GM18502 (cell line): ENCODE data around the gene LYSMD1.

Experiments used
- ATAC-seq: cut with Tn5 transposase; IDR thresholded peaks from one replicate; pipeline ENCODE4 v1.9.1; 2021; ENCODE audit warnings: mild to moderate bottlenecking; ENCODE audit not compliant: unreplicated experiment, poor library complexity

LYSMD1 gene

GRCh38 chr1:151143986-151144385 lies 21.7 kb downstream of the LYSMD1 start:
- ATAC-seq = no peak

- ATAC-seq = no peak
Observed at GRCh38 chr1:151143057-151143435, 22.7 kb downstream of the LYSMD1 start.

- ATAC-seq = no peak
Observed at GRCh38 chr1:151142411-151143056, 23.2 kb downstream of the LYSMD1 start.

DNA sequence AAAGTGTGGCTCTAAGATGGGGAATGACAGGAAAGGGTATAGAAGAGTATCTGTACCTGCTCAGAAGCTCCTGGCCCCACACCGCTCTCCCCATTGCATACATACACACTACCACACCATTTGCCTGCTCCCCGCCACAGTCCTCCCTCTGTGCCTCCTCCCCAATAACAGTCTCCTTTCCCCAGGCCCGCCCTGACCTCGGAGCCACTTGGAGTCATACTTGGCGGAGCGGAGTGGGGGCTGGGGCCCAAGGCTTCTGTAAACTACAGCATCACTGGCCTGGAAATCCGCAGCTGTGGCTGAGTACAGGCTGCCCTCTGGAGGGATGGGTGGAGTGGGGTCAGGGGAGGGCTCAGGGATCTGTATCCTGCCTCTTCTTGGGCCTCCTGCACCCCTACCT lies 27.9 kb downstream of the LYSMD1 start:
- no peak for ATAC-seq

DNA sequence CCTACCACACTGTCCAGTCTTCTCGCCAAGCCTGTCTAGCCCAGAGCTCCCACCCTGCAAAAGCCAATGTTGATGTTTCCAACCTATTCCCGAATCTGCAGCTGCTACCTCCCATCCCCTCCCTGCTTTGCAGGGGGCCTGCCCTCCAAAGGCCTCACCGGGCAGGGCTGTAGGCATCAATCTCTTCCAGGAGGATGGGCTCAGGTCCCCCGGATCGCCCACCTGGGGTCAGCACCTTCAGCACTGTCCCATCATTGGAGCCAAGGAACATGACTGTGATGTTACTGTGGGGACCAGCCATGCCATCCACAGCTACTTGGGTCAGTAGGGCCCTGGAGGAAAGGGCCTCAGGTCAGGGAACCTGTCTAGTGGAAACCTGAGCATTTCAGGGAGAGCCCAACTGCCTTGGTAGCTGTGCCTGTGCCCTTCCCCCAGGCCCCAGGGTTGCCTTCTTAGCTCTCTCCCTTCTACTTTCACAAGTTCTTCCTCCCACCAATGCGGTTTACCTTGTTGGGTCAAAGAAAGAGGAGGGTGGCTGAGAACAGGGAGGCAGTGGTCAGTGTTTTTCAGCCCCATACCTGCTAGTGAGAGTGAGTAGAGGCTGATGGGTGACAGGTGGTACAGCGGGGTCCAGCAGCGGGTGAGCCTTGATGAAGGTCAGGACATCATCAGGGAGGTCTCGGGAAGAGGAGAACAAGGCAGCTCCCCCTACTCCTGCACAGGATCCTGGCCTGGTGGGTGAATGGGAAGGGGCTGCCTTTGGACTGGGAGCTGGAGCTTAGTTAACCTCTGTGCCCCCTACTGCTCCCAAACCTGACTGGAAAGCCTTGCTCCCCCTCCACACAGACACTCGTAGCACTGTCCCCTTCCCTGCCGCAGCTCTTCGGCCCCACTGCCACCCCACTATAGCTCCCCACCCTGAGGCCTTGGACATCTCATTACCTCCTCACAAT lies 30.0 kb downstream of the LYSMD1 start:
- no peak for ATAC-seq

- no peak for ATAC-seq
Observed at GRCh38 chr1:151134991-151135390, 30.7 kb downstream of the LYSMD1 start.

GRCh38 chr1:151134396-151134795 lies 31.3 kb downstream of the LYSMD1 start:
- no peak for ATAC-seq

- no peak for ATAC-seq
Observed at GRCh38 chr1:151133018-151133806, 32.5 kb downstream of the LYSMD1 start.

- no peak for ATAC-seq
Observed at GRCh38 chr1:151132335-151133017, 33.2 kb downstream of the LYSMD1 start.

DNA sequence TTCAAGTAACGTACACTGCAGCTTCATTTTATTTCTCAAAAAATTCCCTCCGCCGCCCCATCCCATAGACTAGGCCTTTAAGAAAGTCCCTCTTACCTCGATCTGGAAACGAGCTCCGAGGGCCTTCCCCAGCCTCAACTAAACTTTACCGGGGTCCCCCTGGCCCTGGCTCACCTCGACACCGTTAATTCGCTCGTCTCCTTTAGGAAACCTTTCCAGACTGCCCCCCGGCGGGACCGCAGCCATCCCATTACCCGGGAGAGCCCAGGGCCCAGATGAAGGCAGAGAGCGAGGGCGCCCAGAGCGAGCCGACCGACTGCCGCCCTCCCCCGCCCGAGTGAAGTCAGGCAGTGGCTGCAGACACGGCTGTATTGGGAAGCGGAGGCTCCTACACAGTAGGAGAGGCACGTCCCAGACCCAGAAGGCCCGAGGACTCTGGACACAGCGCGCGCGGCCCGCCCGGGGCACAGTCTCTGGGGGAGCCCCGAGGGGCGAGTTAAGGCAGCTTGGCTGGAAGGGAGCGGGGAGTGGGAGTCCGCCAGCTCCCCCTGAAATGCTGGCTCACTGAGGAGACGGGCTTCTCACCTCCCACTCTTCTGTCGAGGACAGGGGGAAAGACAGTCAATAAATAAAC lies 33.9 kb downstream of the LYSMD1 start:
- no peak for ATAC-seq

DNA sequence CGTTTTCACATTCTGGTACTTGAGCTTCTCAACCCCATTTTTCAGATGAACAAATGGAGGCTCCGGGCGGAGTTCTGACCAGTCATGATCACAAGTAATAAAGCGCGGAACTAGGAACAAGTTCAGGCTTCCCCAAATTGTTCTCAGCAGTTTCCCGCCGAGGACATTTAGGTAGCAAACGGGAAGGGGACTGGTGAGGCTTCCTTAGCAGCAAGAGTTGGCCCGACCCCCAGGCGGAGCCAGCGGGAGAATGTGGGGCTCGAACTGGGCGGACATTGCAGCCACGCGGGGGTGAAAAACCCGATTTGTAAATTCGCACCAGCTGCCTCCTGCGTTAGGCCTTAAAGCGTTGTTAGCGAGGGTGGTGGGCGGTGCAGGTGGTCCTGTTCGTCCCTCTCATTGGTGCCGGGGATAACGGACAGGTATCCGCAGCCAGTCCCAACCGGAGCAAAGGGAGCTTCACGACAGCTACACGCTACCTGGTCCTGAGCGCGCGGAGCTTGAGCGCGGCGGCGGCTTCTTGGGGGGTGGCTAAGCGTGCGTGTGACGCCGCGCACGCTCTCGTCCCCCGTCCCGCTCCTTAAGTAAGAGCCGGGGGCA lies 34.6 kb downstream of the LYSMD1 start:
- ATAC-seq = no peak

GRCh38 chr1:151128800-151129199 lies 36.9 kb downstream of the LYSMD1 start:
- ATAC-seq = no peak

DNA sequence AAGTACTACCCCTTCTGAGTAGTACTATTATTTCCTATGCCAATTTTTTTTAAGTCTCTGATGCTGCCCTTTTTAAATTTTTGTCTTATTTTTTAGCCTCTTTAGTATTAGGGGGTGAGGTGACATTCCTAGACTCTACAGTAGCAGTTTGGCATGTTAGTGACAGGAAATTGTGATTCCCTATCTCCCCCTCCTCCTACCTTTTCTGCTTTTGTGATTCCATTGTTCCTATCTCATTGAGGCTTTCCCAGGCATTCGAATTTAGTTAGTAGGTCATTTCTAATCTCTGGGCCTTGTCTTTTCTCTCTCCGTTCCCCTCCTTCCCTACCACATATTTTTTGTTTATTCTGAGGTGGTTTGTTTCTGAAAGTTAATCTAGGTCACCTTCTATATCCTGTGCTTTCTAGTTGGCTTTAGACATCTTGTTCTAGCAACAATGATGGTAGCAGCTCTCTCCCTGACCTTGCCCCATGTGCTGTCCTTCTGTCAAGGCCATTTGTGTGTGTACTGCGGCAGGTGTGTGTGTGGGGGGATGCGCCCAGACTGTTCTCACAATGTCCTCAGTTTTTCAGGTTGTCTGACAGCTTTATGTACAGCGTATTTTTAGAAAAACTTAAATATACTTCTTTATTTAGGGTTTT lies 40.8 kb downstream of the LYSMD1 start:
- ATAC-seq = no peak

- ATAC-seq = no peak
Observed at GRCh38 chr1:151113877-151114276, 51.8 kb downstream of the LYSMD1 start.
